ENCODE measurements around the gene PLXNA4.

Gene PLXNA4

DNA sequence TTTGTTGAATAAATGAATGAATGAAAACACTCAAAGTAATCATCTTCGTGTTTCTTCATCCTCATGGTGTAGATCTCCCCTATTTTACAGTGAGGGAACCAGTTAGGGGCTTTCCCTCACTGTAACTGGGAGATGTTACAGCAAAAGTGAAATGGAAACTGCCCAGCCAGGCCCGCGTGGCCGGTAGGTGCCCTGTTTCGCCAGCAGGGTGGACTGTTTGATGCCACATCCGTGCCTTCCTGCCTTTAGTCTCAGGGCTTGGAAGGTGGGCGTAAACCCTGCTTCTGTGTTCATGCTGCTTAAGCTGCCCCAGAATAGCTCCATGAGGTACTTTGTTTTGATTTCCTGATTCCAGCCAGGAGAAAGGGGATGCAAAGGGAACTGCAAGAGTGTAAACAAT is 268.8 kb downstream of the PLXNA4 start:
- no peak for DNase-seq

GRCh38 chr7:132300599-132301277 is 275.5 kb downstream of the PLXNA4 start:
- DNase-seq = no peak

DNA sequence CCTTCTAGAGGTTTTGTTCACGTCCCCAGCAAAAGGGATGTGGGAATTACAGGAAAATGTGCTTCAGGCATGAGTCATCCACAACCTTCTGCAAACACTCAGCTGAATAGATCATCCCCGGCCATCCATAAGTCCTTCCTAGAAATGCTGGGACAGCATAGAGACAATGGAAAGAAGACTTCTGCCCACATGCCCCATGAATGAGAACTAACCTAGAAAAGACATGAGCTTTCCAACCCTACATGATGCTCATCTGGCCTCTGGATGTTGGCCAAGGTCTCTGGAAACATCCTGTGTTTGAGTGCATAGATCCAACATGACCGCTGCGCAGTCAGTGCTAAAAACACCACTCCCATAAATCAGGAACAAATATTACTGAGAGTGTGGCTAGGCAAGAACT is 277.5 kb downstream of the PLXNA4 start:
- no peak for DNase-seq

- DNase-seq = no peak
These were observed 279.4 kb downstream of the PLXNA4 start for GRCh38 chr7:132296820-132297219.

DNA sequence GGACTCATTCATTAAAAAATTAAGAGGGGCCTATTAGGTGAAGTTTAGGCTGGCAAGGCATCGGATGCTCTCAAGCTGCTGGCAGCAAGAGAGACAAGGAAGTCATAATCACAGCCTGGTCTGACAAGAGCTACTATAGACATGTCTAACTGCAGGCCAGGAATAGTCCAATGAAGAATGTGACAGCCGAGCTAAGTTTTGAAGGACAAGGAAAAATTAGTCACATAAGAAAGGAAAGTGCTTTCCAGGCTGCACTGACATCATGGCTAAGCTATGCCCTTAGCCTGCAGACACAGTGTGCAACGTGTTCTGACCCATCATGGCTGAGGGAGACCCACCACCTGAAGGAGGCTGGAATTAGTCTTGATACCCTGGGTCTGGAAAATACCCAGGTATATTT is 281.1 kb downstream of the PLXNA4 start:
- DNase-seq = no peak

- DNase-seq = no peak
These were observed 283.5 kb downstream of the PLXNA4 start for GRCh38 chr7:132292803-132293202.

DNA sequence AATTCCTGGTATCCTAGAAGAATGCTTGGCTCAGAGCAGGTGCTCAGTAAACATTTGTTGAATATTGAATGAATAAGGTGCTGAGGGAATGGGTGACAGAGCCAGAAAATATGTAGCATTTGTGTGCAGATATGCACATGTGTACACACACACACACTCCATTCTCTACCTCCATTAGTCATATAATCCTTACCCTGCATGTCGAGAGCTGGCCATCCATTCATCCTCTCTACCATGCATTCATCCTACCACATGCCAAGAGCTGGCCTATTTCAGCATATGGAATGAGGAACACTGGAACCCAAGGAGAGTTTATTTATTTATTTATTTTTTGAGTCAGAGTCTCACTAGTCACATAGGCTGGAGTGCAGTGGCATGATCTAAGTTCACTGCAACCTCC is 284.8 kb downstream of the PLXNA4 start:
- DNase-seq = no peak

DNA sequence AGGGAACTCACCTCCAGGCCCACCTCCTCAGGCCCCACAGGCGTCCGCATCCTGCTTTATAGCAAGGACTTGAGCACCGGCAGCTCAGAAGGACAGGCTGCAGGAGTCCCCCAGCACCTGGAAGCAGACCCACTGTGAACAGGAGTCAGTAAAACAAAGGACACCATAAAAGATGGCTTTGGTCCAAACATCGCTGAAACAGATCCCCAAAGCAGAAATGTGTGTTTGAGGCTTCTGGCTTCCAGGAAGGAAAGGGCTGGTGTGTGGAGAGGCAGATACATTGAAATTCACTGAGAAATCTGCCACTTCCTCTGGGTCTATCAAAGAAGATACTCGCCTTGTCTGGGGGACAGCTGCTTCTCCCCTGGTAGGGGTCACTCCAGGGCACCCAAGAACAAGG is 286.2 kb downstream of the PLXNA4 start:
- no peak for DNase-seq

- no peak for DNase-seq
These were observed 289.4 kb downstream of the PLXNA4 start for GRCh38 chr7:132286836-132287235.

DNA sequence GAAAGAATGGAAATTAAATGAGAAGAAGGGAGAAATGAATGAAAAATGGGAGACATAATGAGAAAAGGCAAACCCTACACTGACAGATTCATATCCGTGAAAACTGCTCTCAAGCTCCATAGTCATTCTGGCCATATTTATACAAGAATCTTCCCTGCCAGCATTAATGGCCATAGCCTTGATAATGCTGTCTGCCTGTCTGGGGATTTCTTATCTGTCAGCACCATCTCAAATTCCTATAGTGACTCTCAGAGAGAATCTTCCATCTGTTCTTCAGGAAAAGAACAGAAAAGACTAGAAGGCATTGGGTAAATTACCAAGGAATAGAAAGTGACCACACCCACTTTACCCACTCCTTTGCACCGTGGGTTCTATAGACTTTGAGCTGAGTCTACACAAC is 295.9 kb downstream of the PLXNA4 start:
- no peak for DNase-seq

DNA sequence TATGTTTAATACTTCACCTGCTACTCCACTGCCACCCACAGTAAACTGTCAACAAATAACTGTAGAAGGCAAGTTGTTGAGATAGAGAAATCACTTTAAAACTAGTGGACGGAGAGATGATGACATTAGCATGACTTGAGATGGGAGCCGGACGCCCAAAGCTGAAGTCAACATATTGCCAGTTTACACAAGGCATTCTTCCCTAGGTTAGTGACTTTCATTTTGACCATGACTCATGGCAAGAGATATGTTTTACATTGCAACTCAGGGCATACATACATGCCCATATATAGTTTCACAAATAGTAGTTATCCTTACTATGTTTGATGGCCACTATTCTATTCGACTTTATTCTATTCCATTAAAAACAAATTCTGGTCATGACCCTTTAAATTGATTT is 296.6 kb downstream of the PLXNA4 start:
- no peak for DNase-seq

DNA sequence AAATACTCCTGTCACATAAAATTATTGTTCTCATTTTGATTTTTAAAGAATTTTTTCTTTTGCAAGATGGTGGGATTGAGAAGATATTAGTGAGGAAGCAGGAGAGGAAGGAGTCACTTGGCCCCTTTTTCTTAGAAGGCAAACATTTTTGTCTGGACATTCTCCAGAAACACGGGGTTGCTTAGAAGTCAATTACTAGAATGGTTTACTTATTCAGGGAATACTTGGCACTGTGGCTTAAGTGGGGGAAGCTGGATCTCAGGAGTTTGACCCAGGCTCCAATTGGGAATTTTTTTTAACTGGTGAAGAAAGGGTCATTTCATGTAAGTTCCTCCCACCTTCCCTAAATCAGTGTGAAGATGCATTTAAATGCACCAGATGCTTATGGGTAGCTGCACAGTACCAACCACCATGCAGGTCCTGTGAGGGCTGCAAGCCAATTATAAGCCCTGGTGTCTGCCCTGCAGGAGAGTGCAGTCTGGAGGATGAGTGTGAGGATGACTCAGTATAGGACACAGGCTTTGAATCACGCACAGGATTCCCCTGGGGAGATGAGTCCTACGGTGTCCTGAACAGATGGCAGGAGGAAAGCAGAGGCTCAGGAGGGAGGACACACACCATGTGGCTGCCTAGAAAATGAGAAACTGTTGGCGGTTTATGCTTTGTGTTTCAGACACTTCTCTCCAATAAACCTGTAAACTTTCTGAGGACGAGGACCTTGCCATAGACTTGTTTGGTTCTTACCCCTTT is 299.1 kb downstream of the PLXNA4 start:
- no peak for DNase-seq

- DNase-seq = no peak
These were observed 300.0 kb downstream of the PLXNA4 start for GRCh38 chr7:132276234-132276630.

DNA sequence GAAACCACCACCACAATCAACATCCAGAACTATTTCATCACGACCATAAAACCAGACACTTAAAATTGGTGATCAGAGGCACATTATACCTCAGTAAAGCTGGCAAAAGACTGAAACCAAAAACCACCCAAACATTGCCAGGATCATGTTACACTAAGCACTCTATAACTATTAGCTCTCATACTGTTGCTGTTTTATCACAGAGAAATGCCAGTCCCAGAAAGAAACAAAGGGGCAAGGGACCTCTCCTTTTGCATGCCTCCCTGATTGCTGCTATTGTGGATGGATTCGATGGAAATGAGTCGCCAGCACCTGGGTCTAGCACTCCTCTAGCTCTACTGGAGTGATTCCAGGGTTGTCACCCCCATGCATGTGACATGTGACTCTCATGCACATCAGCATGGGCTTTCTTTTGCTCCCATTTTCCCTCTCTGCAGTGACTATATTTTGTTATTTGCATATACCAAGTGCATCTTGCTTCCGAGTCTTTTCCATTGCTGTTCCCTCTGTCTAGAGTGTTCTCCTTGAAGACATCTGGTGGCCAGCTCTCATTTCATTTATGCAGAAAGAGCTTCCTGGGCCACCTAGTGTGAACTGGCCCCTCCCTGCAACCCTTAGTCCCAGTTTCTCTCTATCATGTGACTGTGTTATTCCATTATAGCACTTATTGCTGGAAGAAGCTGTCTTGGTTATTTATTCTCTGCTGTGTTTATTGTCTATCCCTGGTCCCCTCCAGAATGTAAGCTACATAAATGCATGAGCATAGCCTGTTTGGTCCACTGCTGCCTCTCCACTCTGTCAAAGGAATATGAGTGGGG is 300.6 kb downstream of the PLXNA4 start:
- DNase-seq = no peak

GRCh38 chr7:132272763-132273371 is 303.4 kb downstream of the PLXNA4 start:
- no peak for DNase-seq

DNA sequence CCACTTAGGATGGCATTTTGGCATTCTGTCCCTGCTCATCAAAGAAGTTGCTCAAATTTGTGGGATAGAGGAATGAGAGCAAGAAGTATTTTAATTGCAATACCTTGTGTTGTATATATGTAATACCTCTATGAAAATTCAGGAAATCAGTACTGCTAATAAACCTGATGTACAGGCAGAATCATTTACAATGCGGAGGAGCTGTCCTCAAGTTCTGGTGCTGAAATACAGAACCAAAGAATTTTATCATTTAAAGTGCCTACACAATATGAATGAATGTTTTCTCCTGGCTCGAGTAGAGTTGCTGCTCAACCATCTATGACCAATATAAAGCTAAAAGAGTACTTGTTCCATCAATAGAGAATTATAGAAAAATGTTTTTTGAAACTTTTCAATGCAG is 305.8 kb downstream of the PLXNA4 start:
- DNase-seq = no peak

DNA sequence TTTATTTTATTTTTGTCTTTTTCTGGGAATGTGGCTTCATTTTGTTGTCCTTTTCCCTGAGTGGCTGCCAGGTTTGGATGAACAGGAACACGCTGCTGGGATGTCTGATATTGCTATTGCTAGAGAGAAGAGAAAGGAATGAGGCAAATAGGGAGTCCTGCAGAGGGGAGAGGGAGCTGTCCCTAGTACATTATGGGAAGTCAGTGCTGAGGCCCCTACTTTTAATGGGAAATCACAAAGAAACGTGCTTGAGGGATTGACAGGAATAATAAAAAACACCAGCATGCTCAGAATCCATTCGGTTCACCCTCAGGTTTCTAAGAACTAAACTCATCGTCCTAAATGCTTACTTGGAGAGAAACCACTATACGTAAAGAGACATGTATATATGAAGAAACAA is 306.6 kb downstream of the PLXNA4 start:
- no peak for DNase-seq

GRCh38 chr7:132263151-132263550 is 313.1 kb downstream of the PLXNA4 start:
- no peak for DNase-seq

GRCh38 chr7:132262160-132262470 is 314.2 kb downstream of the PLXNA4 start:
- DNase-seq = no peak

DNA sequence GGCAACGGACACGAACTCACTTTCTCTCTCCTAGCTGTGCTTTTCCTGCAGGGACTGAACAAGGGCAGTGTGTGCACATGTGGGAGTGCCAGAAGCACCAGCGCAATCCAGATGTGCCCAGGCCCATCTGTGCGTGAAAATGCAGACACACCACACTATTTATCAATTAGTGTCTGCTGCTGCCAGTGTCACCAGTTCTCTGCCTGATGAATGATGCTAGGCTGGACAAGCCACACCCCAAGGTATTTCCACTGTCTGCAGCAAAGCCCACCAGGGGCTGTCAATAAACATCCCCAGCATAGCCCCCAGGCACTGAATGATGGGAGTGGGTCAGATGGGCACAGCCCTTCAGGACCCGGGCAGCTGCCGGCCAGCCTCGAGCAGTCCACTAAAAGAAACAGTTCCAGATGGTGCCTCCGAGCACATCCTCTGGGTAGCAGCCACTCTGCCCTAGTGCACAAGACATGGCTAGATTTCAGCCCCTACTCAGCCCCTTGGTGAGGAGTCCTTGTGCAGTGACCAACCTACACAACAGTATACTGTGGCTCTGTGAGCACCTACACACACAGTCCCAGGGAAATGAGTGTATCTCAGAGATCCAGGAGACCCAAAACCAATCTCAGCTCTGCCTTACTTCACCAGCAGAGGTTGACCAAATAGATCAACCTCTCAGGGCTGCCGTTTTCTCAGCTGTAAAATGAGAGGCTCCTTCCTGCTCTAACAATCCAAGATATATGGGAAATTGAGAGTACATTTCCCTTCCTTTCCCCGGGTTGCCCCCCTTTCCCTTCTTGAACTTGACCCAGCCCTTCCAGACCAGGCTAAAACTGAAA is 314.7 kb downstream of the PLXNA4 start:
- no peak for DNase-seq

- DNase-seq = no peak
These were observed 318.0 kb downstream of the PLXNA4 start for GRCh38 chr7:132258231-132258630.

- DNase-seq = no peak
These were observed 319.0 kb downstream of the PLXNA4 start for GRCh38 chr7:132257253-132257652.

Data from right kidney (tissue), 1 donor.